K562 (cell line): ENCODE results near the gene LMCD1. TPM values are rescaled to one million over a fixed set of nuclear protein-coding genes. Genes with fewer than 3 reads are reported as not detected.

Source experiments
- ATAC-seq: fragments of 200-7000 bp; cut with Tn5 transposase; 3 replicates; pipeline ENCODE4 v1.9.1; 2020; ENCODE audit warnings: moderate library complexity
- BruUV-seq: library from RNA; stranded (reverse); fragments of 400-500 nt; replicated peaks from 2 replicates; lab custom pipeline; 2021; lab: Mats Ljungman, UMichigan
- CTCF ChIA-PET: fragments of 300-600 bp; formaldehyde crosslinking; extraction: SDS; loops from one replicate; lab custom pipeline; 2021; ENCODE audit warnings: low intra/inter-chr PET ratio; lab: Yijun Ruan, JAX
- POLR2A ChIA-PET: fragments of 300-600, 350-650 bp; sonication (Branson Sonifier 250); formaldehyde crosslinking; extraction: SDS; loops from one replicate; lab custom pipeline; 2021; ENCODE audit warnings: antibody characterized with exemption, inconsistent platforms; lab: Yijun Ruan, JAX
- DNase-seq, 4 experiments: peaks; one replicate each; pipeline versions ENCODE4 v3.0.0 to v3.0.0-alpha.2; 2011 to 2018; ENCODE audit warnings: low spot score in 3 of 4, mixed read lengths in 3 of 4; ENCODE audit errors: extremely low read depth in 1 of 4
- FAIRE-seq: peaks from 2 replicates; lab custom pipeline; 2011; peaks lifted over from hg19 to GRCh38; lab: Jason Lieb, UNC
- H2AFZ ChIP-seq: 2 replicates; pipeline ENCODE4 v1.6.0; 2011; ENCODE audit warnings: low read depth, low read length, control low read depth, inconsistent platforms
- H3K27ac ChIP-seq: fragments of 200-600 bp; 3 replicates; pipeline ENCODE4 v1.8.0; 2011; ENCODE audit warnings: low read depth, mild to moderate bottlenecking, control low read depth, inconsistent platforms, low read length, moderate library complexity, mixed read lengths; ENCODE audit errors: extremely low read depth
- H3K27me3 ChIP-seq, 2 experiments: fragments of 300-600 bp in 1 of 2; 2 replicates in 1 of 2; 3 replicates in 1 of 2; pipeline versions ENCODE4 v1.6.0 to v1.8.0; 2011; ENCODE audit warnings: inconsistent platforms in 2 of 2, low read length in 2 of 2, mild to moderate bottlenecking in 1 of 2, mixed read lengths in 1 of 2, moderate library complexity in 1 of 2; ENCODE audit not compliant: control insufficient read depth in 2 of 2, insufficient read depth in 2 of 2
- H3K36me3 ChIP-seq: fragments of 300-600 bp; 3 replicates; pipeline ENCODE4 v1.8.0; 2011; ENCODE audit warnings: mild to moderate bottlenecking, low read length, inconsistent platforms; ENCODE audit not compliant: control insufficient read depth, insufficient read depth
- H3K4me1 ChIP-seq, 2 experiments: fragments of 200-600 bp in 1 of 2; replicated peaks in 1 of 2; 2 replicates in 1 of 2; 3 replicates in 1 of 2; pipeline versions ENCODE4 v1.5.1 to v1.8.0; 2011; ENCODE audit warnings: inconsistent platforms in 2 of 2, low read length in 2 of 2, mild to moderate bottlenecking in 1 of 2, mixed read lengths in 1 of 2, moderate library complexity in 1 of 2; ENCODE audit not compliant: control insufficient read depth in 2 of 2, insufficient read depth in 2 of 2
- H3K4me2 ChIP-seq: 2 replicates; pipeline ENCODE4 v1.6.1; 2011; ENCODE audit warnings: low read length, control low read depth, inconsistent platforms, mixed read lengths; ENCODE audit not compliant: insufficient read depth
- H3K4me3 ChIP-seq: fragments of 200-600 bp; sonication (generic), shearing (Covaris generic); 2 replicates; pipeline ENCODE4 v1.5.1; 2016; ENCODE audit warnings: control low read depth, inconsistent platforms
- H3K79me2 ChIP-seq: fragments of 200-600 bp; 3 replicates; pipeline ENCODE4 v1.8.0; 2011; ENCODE audit warnings: low read length, inconsistent platforms; ENCODE audit not compliant: control insufficient read depth, insufficient read depth
- H3K9ac ChIP-seq, 2 experiments: 2 replicates each; pipeline versions ENCODE4 v1.6.0 to v1.6.1; 2011; ENCODE audit warnings: low read depth in 2 of 2, low read length in 2 of 2, control low read depth in 1 of 2, inconsistent platforms in 1 of 2, mild to moderate bottlenecking in 1 of 2, mixed read lengths in 1 of 2; ENCODE audit not compliant: insufficient read depth in 1 of 2
- H3K9me1 ChIP-seq: one replicate; pipeline ENCODE4 v1.6.0; 2011; ENCODE audit warnings: inconsistent platforms, mild to moderate bottlenecking, low read length, moderate library complexity; ENCODE audit not compliant: control insufficient read depth, insufficient read depth
- H3K9me3 ChIP-seq: replicated peaks from 2 replicates; pipeline ENCODE4 v1.5.1; 2011; ENCODE audit warnings: low read depth, low read length, inconsistent platforms; ENCODE audit not compliant: control insufficient read depth, insufficient read depth
- H4K20me1 ChIP-seq: replicated peaks from 2 replicates; pipeline ENCODE4 v1.6.1; 2011; ENCODE audit warnings: low read length, inconsistent platforms, mixed read lengths; ENCODE audit not compliant: control insufficient read depth, insufficient read depth
- BRCA1 ChIP-seq, 2 experiments: fragments of 450-650 bp in 1 of 2; sonication (generic) in 1 of 2; formaldehyde crosslinking in 1 of 2; IDR thresholded peaks; 2 replicates each; pipeline versions ENCODE4 v1.5.0 to v1.6.1; 2017 to 2020; ENCODE audit warnings: mild to moderate bottlenecking in 1 of 2, missing genetic modification reagents in 1 of 2
- DMBX1 ChIP-seq: fragments of 250-450 bp; sonication (Bioruptor Pico); IDR thresholded peaks from 2 replicates; pipeline ENCODE4 v1.8.0; 2022; ENCODE audit warnings: inconsistent platforms, mild to moderate bottlenecking, moderate library complexity, borderline replicate concordance
- ELF2 ChIP-seq: fragments of 250-450 bp; sonication (Bioruptor Pico); IDR thresholded peaks from 2 replicates; pipeline ENCODE4 v1.5.0; 2021; ENCODE audit warnings: mild to moderate bottlenecking
- LCOR ChIP-seq: sonication (generic); formaldehyde crosslinking; IDR thresholded peaks from 2 replicates; pipeline ENCODE4 v1.8.0; 2022; ENCODE audit warnings: mild to moderate bottlenecking, missing genetic modification reagents
- NRF1 ChIP-seq, 2 experiments: fragments of 450-650 bp; IDR thresholded peaks in 1 of 2; conservative IDR thresholded peaks in 1 of 2; 2 replicates each; pipeline ENCODE4 v1.6.1; 2014; ENCODE audit warnings: mild to moderate bottlenecking in 2 of 2
- SRSF9 ChIP-seq: fragments of 200-400 bp; formaldehyde crosslinking; IDR thresholded peaks from 2 replicates; pipeline ENCODE4 v1.6.1; 2017; ENCODE audit warnings: low read depth, low read length, borderline replicate concordance
- TGIF2 ChIP-seq: sonication (generic); formaldehyde crosslinking; IDR thresholded peaks from 2 replicates; pipeline ENCODE4 v1.8.1; 2022; ENCODE audit warnings: mild to moderate bottlenecking, missing genetic modification reagents, moderate library complexity
- ZNF408 ChIP-seq: fragments of 250-450 bp; sonication (Bioruptor Pico); IDR thresholded peaks from 2 replicates; pipeline ENCODE4 v1.4.0; 2020; ENCODE audit warnings: low read depth, mild to moderate bottlenecking, moderate library complexity
- WGBS: fragments of 100-300 bp; shearing (Covaris generic); methylation state at CpG from one replicate; pipeline ENCODE4 v1.1.6; 2016; ENCODE audit warnings: low coverage, mixed read lengths; ENCODE audit not compliant: insufficient coverage; ENCODE audit errors: missing lambda C conversion rate; 5-methylcytosine and 5-hydroxymethylcytosine counted together
- in situ Hi-C: fragments of 300-500 bp; cut with MboI; formaldehyde crosslinking; loops from 4 replicates; pipeline ENCODE4 v1.15.0; 2018; ENCODE audit warnings: inconsistent platforms, mixed read lengths
- intact Hi-C: fragments of 100-400 bp; cut with micrococcal nuclease; formaldehyde crosslinking; loops from 2 replicates; pipeline ENCODE4 v1.14.2; 2022
- polyA plus RNA-seq, 8 experiments: library from polyadenylated mRNA; depleted of rRNA in 4 of 8; stranded (reverse) in 5 of 8; unstranded in 3 of 8; fragments of >200 nt; fragmentation: Nextera tagmentation in 2 of 8; fragmentation: Illumina TruSeq in 1 of 8; extraction: Ambion mirVana in 2 of 8; extraction: Trizol in 1 of 8; gene quantifications; 2 replicates each; pipeline versions ENCODE4 v1.2.1 to v1.2.3, GENCODE V29; 2011 to 2014; ENCODE audit warnings: inconsistent platforms in 1 of 8, missing spikeins in 1 of 8
- total RNA-seq, 7 experiments: library from RNA; depleted of rRNA in 6 of 7; stranded (reverse); fragments of >200 nt in 6 of 7; fragmentation: Illumina TruSeq in 2 of 7; extraction: Trizol in 2 of 7; gene quantifications; 2 replicates each; pipeline versions ENCODE4 v1.2.1 to v1.2.3, GENCODE V29; 2011 to 2021; ENCODE audit warnings: low replicate concordance in 1 of 7
- TF ChIP-seq, protein P1 (sequence below): fragments of 450-650 bp; IDR thresholded peaks from 2 replicates; pipeline ENCODE4 v1.6.1; 2018; ENCODE audit not compliant: partially characterized antibody
- TF ChIP-seq, protein P2 (sequence below): fragments of 250-450 bp; sonication (Bioruptor Pico); IDR thresholded peaks from 2 replicates; pipeline ENCODE4 v1.8.0; 2021; ENCODE audit warnings: moderate library complexity, mild to moderate bottlenecking, inconsistent platforms
- TF ChIP-seq, protein P3 (sequence below): fragments of 450-650 bp; IDR thresholded peaks from 2 replicates; pipeline ENCODE4 v1.6.1; 2016; ENCODE audit warnings: antibody characterized with exemption

The LMCD1 gene
- total and polyA plus RNA-seq, 9 of the 15 experiments (the other 6 are each of a cell fraction or from before 2014, with no cell fraction given): 0.60 TPM; not detected in 8

DNA sequence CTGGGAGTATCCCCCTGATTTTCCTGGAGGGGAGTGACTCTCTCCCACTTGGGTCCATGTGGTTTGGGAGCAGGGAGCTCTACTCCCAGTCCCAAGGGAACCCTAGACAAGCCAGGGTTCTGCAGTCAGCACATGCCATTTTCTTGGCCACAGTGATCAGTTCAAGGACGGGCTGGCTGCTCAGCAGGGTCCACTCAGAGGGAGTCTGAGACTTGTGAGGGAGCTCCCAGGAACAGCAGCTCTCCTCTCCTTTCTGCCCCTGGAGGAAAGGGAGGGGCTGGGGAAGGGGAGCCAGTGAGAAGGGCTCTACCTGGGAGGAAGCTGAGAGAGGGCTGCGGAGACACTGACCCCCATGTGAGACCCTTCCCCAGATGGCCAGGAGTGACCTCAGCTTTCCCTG, 29.1 kb upstream of the LMCD1 start:
- no peaks in the 10 kb centered on the region for H3K9me1 ChIP-seq
- no TSS peak for BruUV-seq
- H3K4me1 ChIP-seq: no peaks in the 10 kb centered on the region
- no peak for ATAC-seq
- H3K27ac ChIP-seq: no peak overlapping the region
- H3K79me2 ChIP-seq: no peaks in the 10 kb centered on the region
- in situ Hi-C loops: no loop called here
- CTCF ChIA-PET: no interaction called here
- H3K27me3 ChIP-seq: no peaks in the 10 kb centered on the region
- intact Hi-C loops: no loop called here
- TF ChIP-seq TGIF2 (CRISPR knock-in tag) (no peak), BRCA1 (IDR thresholded peaks at IDR 0.05) (no peak), BRCA1 (CRISPR knock-in tag; IDR thresholded peaks at IDR 0.05) (no peak)
- TF ChIP-seq, all 486 proteins: peak for 0
- no peak overlapping the region for H2AFZ ChIP-seq
- H3K36me3 ChIP-seq: no peaks in the 10 kb centered on the region
- H3K9me3 ChIP-seq: no peaks in the 10 kb centered on the region
- DNase-seq: no peak
- FAIRE-seq: no peak
- POLR2A ChIA-PET: interaction anchor here (0.6 kb wide), 3 partner anchors 10 to 251 kb away, joined by 3 read pairs; no protein-coding TSS in a partner anchor
- H3K9ac ChIP-seq: no peak overlapping the region
- H3K4me2 ChIP-seq: no peak overlapping the region
- 0% methylated on average over 1 of the region's 2 CpGs for WGBS
- H4K20me1 ChIP-seq: no peaks in the 10 kb centered on the region
- H3K4me3 ChIP-seq: no peak overlapping the region

DNA sequence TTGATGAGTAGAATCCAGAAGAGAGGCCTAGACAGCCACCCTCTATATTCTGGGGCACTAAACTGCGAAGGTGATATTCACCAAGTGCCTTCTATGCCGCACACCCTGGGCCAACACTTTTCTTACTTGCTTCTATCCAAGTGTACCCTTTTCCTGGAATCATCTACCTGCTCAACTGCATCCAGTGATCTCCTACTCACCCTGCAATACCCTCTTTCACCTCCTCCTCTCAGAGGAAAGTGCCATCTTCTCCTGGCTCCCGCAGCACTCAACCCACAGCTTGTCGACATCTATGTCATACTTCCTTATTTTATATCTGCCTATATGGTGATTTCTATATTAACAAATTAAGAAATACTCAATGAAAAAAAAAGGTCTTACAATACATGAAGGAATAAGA, 28.6 kb upstream of the LMCD1 start:
- BruUV-seq: no TSS peak
- no peaks in the 10 kb centered on the region for H3K9me3 ChIP-seq
- intact Hi-C loops: no loop called here
- no peaks in the 10 kb centered on the region for H3K9me1 ChIP-seq
- FAIRE-seq (no peak), ATAC-seq (no peak), DNase-seq (no peak)
- no peak overlapping the region for H3K4me3 ChIP-seq
- ChIA-PET POLR2A (interaction anchor here (0.6 kb wide), 1 partner anchor 20 kb away, joined by 3 read pairs; no protein-coding TSS in a partner anchor), CTCF (no interaction called here)
- H3K4me2 ChIP-seq: no peak overlapping the region
- no peaks in the 10 kb centered on the region for H3K79me2 ChIP-seq
- H3K9ac ChIP-seq: no peak overlapping the region
- WGBS: 2% methylated on average over 4 of the region's 4 CpGs
- H3K36me3 ChIP-seq: no peaks in the 10 kb centered on the region
- H2AFZ ChIP-seq: no peak overlapping the region
- H3K27ac ChIP-seq: no peak overlapping the region
- in situ Hi-C loops: no loop called here
- H4K20me1 ChIP-seq: no peaks in the 10 kb centered on the region
- no peaks in the 10 kb centered on the region for H3K4me1 ChIP-seq
- no peaks in the 10 kb centered on the region for H3K27me3 ChIP-seq
- TF ChIP-seq DMBX1 (CRISPR knock-in tag) (no peak), NRF1 (conservative IDR thresholded peaks at IDR 0.05 in 1 of 2, IDR thresholded peaks at IDR 0.05 in 1 of 2) (no peak), ZNF408 (CRISPR knock-in tag) (no peak), LCOR (CRISPR knock-in tag) (no peak), ELF2 (no peak), SRSF9 (no peak)
- TF ChIP-seq, protein P1, sequence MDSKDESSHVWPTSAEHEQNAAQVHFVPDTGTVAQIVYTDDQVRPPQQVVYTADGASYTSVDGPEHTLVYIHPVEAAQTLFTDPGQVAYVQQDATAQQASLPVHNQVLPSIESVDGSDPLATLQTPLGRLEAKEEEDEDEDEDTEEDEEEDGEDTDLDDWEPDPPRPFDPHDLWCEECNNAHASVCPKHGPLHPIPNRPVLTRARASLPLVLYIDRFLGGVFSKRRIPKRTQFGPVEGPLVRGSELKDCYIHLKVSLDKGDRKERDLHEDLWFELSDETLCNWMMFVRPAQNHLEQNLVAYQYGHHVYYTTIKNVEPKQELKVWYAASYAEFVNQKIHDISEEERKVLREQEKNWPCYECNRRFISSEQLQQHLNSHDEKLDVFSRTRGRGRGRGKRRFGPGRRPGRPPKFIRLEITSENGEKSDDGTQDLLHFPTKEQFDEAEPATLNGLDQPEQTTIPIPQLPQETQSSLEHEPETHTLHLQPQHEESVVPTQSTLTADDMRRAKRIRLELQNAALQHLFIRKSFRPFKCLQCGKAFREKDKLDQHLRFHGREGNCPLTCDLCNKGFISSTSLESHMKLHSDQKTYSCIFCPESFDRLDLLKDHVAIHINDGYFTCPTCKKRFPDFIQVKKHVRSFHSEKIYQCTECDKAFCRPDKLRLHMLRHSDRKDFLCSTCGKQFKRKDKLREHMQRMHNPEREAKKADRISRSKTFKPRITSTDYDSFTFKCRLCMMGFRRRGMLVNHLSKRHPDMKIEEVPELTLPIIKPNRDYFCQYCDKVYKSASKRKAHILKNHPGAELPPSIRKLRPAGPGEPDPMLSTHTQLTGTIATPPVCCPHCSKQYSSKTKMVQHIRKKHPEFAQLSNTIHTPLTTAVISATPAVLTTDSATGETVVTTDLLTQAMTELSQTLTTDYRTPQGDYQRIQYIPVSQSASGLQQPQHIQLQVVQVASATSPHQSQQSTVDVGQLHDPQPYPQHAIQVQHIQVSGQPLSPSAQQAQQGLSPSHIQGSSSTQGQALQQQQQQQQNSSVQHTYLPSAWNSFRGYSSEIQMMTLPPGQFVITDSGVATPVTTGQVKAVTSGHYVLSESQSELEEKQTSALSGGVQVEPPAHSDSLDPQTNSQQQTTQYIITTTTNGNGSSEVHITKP: no peak
- TF ChIP-seq, protein P2, sequence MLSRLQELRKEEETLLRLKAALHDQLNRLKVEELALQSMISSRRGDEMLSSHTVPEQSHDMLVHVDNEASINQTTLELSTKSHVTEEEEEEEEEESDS: no peak
- TF ChIP-seq, protein P3, sequence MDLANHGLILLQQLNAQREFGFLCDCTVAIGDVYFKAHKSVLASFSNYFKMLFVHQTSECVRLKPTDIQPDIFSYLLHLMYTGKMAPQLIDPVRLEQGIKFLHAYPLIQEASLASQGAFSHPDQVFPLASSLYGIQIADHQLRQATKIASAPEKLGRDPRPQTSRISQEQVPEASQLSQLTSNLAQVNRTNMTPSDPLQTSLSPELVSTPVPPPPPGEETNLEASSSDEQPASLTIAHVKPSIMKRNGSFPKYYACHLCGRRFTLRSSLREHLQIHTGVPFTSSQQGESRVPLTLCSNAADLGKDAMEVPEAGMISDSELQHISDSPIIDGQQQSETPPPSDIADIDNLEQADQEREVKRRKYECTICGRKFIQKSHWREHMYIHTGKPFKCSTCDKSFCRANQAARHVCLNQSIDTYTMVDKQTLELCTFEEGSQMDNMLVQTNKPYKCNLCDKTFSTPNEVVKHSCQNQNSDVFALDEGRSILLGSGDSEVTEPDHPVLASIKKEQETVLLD: no peak
